WI38 (cell line): ENCODE data around the gene FAM3C.

Experiments used
- H3K4me3 ChIP-seq: 2 replicates; pipeline ENCODE4 v1.5.1; 2011; ENCODE audit warnings: low read depth, mild to moderate bottlenecking, control low read depth, low read length
- TF ChIP-seq, protein P1 (sequence below): IDR thresholded peaks from 2 replicates; pipeline ENCODE4 v1.5.1; 2012; ENCODE audit warnings: low read depth, mild to moderate bottlenecking, control low read depth, low read length

FAM3C gene

DNA sequence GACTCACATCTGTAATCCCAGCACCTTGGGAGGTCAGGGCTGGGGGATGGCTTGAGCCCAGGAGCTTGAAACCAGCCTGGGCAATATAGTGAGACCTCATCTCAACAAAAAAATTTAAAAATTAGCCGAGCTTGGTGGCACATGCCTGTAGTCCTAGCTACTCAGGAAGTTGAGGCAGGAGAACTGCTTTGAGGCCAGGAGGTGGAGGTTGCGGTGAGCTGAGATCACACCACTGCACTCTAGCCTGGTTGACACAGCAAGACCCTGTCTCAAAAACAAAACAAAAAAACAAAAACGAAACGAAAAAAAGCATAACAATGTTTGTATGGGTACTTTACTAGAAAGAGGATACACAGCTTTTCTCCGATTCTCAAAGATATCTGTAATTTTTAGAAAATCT, 35.5 kb downstream of the FAM3C start:
- H3K4me3 ChIP-seq = no peak overlapping the region
- TF ChIP-seq, protein P1, sequence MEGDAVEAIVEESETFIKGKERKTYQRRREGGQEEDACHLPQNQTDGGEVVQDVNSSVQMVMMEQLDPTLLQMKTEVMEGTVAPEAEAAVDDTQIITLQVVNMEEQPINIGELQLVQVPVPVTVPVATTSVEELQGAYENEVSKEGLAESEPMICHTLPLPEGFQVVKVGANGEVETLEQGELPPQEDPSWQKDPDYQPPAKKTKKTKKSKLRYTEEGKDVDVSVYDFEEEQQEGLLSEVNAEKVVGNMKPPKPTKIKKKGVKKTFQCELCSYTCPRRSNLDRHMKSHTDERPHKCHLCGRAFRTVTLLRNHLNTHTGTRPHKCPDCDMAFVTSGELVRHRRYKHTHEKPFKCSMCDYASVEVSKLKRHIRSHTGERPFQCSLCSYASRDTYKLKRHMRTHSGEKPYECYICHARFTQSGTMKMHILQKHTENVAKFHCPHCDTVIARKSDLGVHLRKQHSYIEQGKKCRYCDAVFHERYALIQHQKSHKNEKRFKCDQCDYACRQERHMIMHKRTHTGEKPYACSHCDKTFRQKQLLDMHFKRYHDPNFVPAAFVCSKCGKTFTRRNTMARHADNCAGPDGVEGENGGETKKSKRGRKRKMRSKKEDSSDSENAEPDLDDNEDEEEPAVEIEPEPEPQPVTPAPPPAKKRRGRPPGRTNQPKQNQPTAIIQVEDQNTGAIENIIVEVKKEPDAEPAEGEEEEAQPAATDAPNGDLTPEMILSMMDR = no peak

DNA sequence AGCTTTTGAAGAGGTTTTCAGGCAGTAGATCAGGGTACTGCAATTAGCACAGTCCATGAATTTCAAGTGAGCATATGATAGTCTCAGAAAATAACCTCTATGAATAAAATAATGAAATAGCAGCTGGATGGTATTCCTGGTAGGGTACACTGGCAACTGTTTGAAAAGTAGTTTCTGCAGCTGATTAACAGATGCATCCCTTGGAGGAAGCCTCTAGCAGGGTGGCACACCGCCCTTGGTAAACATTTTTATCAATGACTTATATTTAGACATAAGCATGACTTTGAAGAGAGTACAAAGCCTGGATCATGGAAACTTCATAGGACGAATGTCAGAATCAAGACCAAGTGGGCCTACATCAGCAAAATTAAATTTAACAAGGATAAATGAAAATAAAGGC, 40.5 kb downstream of the FAM3C start:
- TF ChIP-seq, protein P1 = no peak
- H3K4me3 ChIP-seq = no peak overlapping the region

DNA sequence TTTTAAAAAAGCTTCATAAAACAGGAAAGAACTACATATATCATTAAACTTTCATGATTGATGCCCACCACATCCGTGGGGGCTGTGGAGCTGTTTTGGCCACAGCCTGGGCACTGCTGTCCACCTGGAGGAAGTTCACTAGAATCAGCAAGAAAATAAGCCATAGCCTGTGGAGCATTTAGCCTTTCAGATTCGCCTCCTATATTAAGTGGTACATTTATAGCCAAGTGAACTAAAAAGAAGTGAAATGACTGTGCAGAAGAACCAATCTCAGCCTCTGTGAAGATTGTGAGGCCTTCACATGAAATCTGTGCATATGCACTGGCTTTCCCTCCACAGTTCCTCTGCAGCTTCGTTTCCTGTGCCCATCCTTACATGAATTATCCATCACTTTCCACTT, 43.8 kb downstream of the FAM3C start:
- H3K4me3 ChIP-seq = no peak overlapping the region
- TF ChIP-seq, protein P1 = no peak

DNA sequence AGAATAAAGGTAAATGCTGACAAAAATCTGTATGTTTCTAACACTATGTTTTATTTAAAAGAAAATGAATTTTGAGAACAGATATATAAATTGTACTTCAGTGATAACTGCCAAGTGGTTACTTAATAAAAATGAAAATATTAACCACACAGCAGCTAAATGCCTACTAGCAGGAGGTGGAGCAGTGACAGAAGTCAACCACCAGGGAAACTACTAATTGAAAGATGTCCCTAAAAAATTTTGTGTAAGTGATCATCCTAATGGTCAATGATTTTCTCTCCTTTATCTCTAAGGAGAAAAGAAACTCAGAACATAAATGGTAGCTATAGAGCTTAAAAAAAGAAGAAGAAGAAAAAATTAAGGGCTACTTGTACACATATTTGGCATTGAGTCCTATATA, 44.4 kb downstream of the FAM3C start:
- TF ChIP-seq, protein P1 = no peak

DNA sequence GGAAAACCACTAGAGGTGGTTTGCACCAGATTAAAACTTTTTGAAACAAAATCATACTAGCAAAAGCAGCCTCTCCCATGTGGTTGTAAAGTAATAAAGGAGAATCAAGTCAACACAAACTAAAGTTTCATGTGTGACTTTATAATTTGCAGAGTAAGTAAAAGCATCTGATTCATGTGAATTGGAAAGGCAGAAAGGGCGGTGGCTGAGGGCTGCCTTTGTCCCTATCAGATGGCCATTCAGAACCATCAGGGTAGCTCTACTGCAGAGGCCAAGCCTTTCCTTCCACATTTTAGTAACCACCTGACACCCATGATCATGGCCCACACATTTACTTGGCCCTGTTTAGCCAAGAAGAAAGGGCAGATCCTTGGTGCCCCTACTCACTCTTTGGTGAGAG, 51.6 kb downstream of the FAM3C start:
- no peak overlapping the region for H3K4me3 ChIP-seq
- TF ChIP-seq, protein P1 = no peak

More for the DNA sequence above, 44.4 kb downstream of the FAM3C start:
- H3K4me3 ChIP-seq = no peak overlapping the region

DNA sequence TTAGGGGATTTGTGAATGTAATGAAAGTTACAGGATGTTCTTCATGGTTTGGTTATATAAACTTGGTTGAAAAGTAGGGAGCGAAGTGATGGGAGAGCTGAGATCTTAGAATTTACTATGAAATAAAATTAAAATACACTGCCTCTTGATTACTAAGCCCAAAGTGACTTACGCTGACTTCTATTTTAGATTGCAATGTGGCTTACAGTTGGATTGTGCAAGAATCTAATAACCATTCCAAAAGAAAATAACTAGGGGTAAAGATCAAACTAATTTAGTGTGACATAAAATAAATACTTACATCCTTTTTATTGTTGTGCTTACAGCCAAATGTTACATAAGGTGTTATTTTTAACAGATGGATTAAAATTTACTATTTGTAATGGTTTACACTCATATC, 52.0 kb downstream of the FAM3C start:
- no peak overlapping the region for H3K4me3 ChIP-seq
- TF ChIP-seq, protein P1 = no peak

DNA sequence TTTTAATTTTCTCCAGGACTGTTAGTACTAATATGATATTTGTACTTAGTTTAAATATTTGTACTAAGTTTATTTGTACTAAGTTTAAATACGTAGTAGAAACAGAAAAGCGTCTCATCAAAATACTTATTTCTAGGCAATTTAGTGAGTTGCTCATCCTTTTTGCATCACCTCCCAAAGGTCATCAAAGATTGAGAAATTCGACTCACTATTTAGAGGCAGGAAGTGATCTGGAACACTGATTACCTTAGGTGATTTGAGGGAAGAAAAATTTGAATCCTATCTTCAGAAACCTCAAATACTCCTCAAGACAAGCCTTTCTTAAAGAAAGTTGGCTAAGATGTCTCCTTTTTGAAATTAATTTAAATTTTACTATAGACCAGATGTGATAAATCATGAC, 52.8 kb downstream of the FAM3C start:
- TF ChIP-seq, protein P1 = no peak
- no peak overlapping the region for H3K4me3 ChIP-seq
